Breast epithelium (tissue), 4 donors: ENCODE data around the gene NR2C1. TPM values are rescaled to one million over a fixed set of nuclear protein-coding genes. Genes with fewer than 3 reads are reported as not detected.

Source experiments
- DNase-seq, 2 donors: peaks; one replicate each; pipeline ENCODE4 v3.0.0-alpha.2; 2019; ENCODE audit warnings: low spot score in 2 of 2
- H3K27ac ChIP-seq, 2 donors: fragments of 200-600 bp; sonication (generic) in 1 of 2; one replicate each; pipeline ENCODE4 v1.5.1; 2016 to 2019; ENCODE audit warnings: mild to moderate bottlenecking in 1 of 2
- H3K27me3 ChIP-seq, 2 donors: fragments of 200-600 bp; sonication (generic) in 1 of 2; one replicate each; pipeline versions ENCODE4 v1.5.1 to v1.6.0; 2017 to 2019; ENCODE audit warnings: control low read depth in 1 of 2, mild to moderate bottlenecking in 1 of 2
- H3K36me3 ChIP-seq: fragments of 200-600 bp; one replicate; pipeline ENCODE4 v1.5.1; 2019
- H3K4me1 ChIP-seq, 2 donors: fragments of 200-600 bp; sonication (generic); one replicate each; pipeline ENCODE4 v1.5.1; 2016 to 2019; ENCODE audit warnings: control low read depth in 1 of 2
- H3K4me3 ChIP-seq, 3 donors: fragments of 200-600 bp; sonication (generic); 1 replicate in 2 of 3; 2 replicates in 1 of 3; pipeline ENCODE4 v1.5.1; 2016 to 2019; ENCODE audit warnings: mild to moderate bottlenecking in 3 of 3, moderate library complexity in 2 of 3
- H3K9me3 ChIP-seq, 2 donors: fragments of 200-600 bp; sonication (generic) in 1 of 2; one replicate each; pipeline ENCODE4 v1.5.1; 2016 to 2019; ENCODE audit warnings: control low read depth in 1 of 2
- CTCF ChIP-seq, 3 donors: fragments of 450-650 bp; IDR thresholded peaks; one replicate each; pipeline ENCODE4 v1.5.1; 2016 to 2017; ENCODE audit warnings: antibody characterized with exemption in 3 of 3, mild to moderate bottlenecking in 3 of 3, moderate library complexity in 3 of 3
- POLR2A ChIP-seq: fragments of 450-650 bp; IDR thresholded peaks from one replicate; pipeline ENCODE4 v1.6.1; 2016; ENCODE audit warnings: antibody characterized with exemption, mild to moderate bottlenecking, moderate library complexity
- POLR2AphosphoS5 ChIP-seq, 3 donors: sonication (generic); formaldehyde crosslinking; IDR thresholded peaks; one replicate each; pipeline ENCODE4 v1.6.1; 2017; ENCODE audit warnings: antibody characterized with exemption in 3 of 3
- intact Hi-C: fragments of 100-400 bp; cut with DNase I; formaldehyde crosslinking; loops from one replicate; pipeline ENCODE4 v1.15.1; 2023; ENCODE audit warnings: low total_unique reads
- total RNA-seq, 3 donors: library from RNA; depleted of rRNA; stranded (reverse); fragments of >200 nt; gene quantifications; one replicate each; pipeline ENCODE4 v1.1.0, GENCODE V29; 2016

NR2C1 gene
- total RNA-seq, 3 donors from 2014 or later: 46.7 to 50.5 (median 47.7) TPM

GRCh38 chr12:94970560-94970959 is 102.9 kb downstream of the NR2C1 start:
- Histone ChIP-seq H3K27me3 (no peaks in the 10 kb centered on the region), H3K4me1 (no peaks in the 10 kb centered on the region), H3K36me3 (no peaks in the 10 kb centered on the region), H3K9me3 (no peaks in the 10 kb centered on the region), H3K4me3 (no peak overlapping the region), H3K27ac (no peak overlapping the region)
- no peak for DNase-seq
- intact Hi-C loops: no loop called here
- TF ChIP-seq POLR2A (no peak), CTCF (IDR thresholded peaks at IDR 0.05) (no peak), POLR2AphosphoS5 (IDR thresholded peaks at IDR 0.05) (no peak)

Other genes starting within 250 kb of the NR2C1 start
- gene NDUFA12, start 69.9 kb downstream of the NR2C1 start, total RNA-seq: 100 to 1,000 TPM in 1 of 3 donors, 10 to 100 TPM in 2; 72.4 to 104 (median 75.1) TPM
- 10 to 100 TPM in 2 of 3 donors, 1 to 10 TPM in 1; 5.6 to 28.0 (median 13.1) TPM for gene FGD6, start 143.8 kb upstream of the NR2C1 start, total RNA-seq
- 100 to 1,000 TPM in 1 of 3 donors, 10 to 100 TPM in 2; 72.8 to 126 (median 73.8) TPM for gene VEZT, start 144.2 kb upstream of the NR2C1 start, total RNA-seq